K562 (cell line): Measurements from ENCODE around the gene SHLD1. TPM values are rescaled to one million over a fixed set of nuclear protein-coding genes. Genes with fewer than 3 reads are reported as not detected.

Experiments used
- CBFA2T3 ChIP-seq: fragments of 450-650 bp; IDR thresholded peaks from 2 replicates; pipeline ENCODE4 v1.6.1; 2017
- ELF2 ChIP-seq: fragments of 250-450 bp; sonication (Bioruptor Pico); IDR thresholded peaks from 2 replicates; pipeline ENCODE4 v1.5.0; 2021; ENCODE audit warnings: mild to moderate bottlenecking
- KLF13 ChIP-seq: fragments of 450-650 bp; IDR thresholded peaks from 2 replicates; pipeline ENCODE4 v1.6.1; 2016; ENCODE audit warnings: missing genetic modification characterization, low read depth, mild to moderate bottlenecking, missing compliant biosample characterization, moderate library complexity, borderline replicate concordance
- NR4A1 ChIP-seq, 2 experiments: fragments of 250-450 bp in 1 of 2; fragments of 450-650 bp in 1 of 2; sonication (Bioruptor Pico) in 1 of 2; IDR thresholded peaks; 2 replicates each; pipeline versions ENCODE4 v1.4.0 to v1.6.1; 2016 to 2020; ENCODE audit warnings: mild to moderate bottlenecking in 2 of 2, missing compliant biosample characterization in 1 of 2, missing genetic modification characterization in 1 of 2, moderate library complexity in 1 of 2
- REST ChIP-seq, 2 experiments: fragments of 450-650 bp; formaldehyde crosslinking in 1 of 2; IDR thresholded peaks; 2 replicates each; pipeline versions ENCODE4 v1.4.0 to v1.6.1; 2014 to 2020; ENCODE audit warnings: mild to moderate bottlenecking in 2 of 2, borderline replicate concordance in 1 of 2, low read depth in 1 of 2
- TGIF2 ChIP-seq: sonication (generic); formaldehyde crosslinking; IDR thresholded peaks from 2 replicates; pipeline ENCODE4 v1.8.1; 2022; ENCODE audit warnings: mild to moderate bottlenecking, missing genetic modification reagents, moderate library complexity
- TSHZ1 ChIP-seq: fragments of 250-450 bp; sonication (Bioruptor Pico); IDR thresholded peaks from 2 replicates; pipeline ENCODE4 v1.4.0; 2020; ENCODE audit warnings: mild to moderate bottlenecking, moderate library complexity
- ZMIZ1 ChIP-seq, 2 experiments: fragments of 150-350 bp in 1 of 2; IDR thresholded peaks; 2 replicates each; pipeline ENCODE4 v1.6.1; 2012 to 2016; ENCODE audit warnings: low read depth in 2 of 2, low read length in 2 of 2, mild to moderate bottlenecking in 1 of 2, moderate library complexity in 1 of 2
- ZNF134 ChIP-seq: fragments of 250-450 bp; sonication (Bioruptor Pico); conservative IDR thresholded peaks from 2 replicates; pipeline ENCODE4 v1.4.0; 2020
- ZNF224 ChIP-seq: sonication (generic); formaldehyde crosslinking; IDR thresholded peaks from 2 replicates; pipeline ENCODE4 v1.8.0; 2022; ENCODE audit warnings: mild to moderate bottlenecking, missing genetic modification reagents
- polyA plus RNA-seq, 8 experiments: library from polyadenylated mRNA; depleted of rRNA in 4 of 8; stranded (reverse) in 5 of 8; unstranded in 3 of 8; fragments of >200 nt; fragmentation: Nextera tagmentation in 2 of 8; fragmentation: Illumina TruSeq in 1 of 8; extraction: Ambion mirVana in 2 of 8; extraction: Trizol in 1 of 8; gene quantifications; 2 replicates each; pipeline versions ENCODE4 v1.2.1 to v1.2.3, GENCODE V29; 2011 to 2014; ENCODE audit warnings: inconsistent platforms in 1 of 8, missing spikeins in 1 of 8
- total RNA-seq, 7 experiments: library from RNA; depleted of rRNA in 6 of 7; stranded (reverse); fragments of >200 nt in 6 of 7; fragmentation: Illumina TruSeq in 2 of 7; extraction: Trizol in 2 of 7; gene quantifications; 2 replicates each; pipeline versions ENCODE4 v1.2.1 to v1.2.3, GENCODE V29; 2011 to 2021; ENCODE audit warnings: low replicate concordance in 1 of 7

SHLD1 gene
- total and polyA plus RNA-seq, 9 of the 15 experiments (the other 6 are each of a cell fraction or from before 2014, with no cell fraction given) = 3.7 to 21.6 (median 8.2) TPM

GRCh38 chr20:5749952-5750779, at the start of gene SHLD1 (continued):
- TF ChIP-seq REST (IDR thresholded peaks at IDR 0.05; ENCODE audit: borderline replicate concordance) = no peak
- no peak for TF ChIP-seq REST (CRISPR knock-in tag; IDR thresholded peaks at IDR 0.05; ENCODE audit: low read depth)
- TF ChIP-seq TSHZ1 (CRISPR knock-in tag) = no peak
- TF ChIP-seq NR4A1 (CRISPR knock-in tag; IDR thresholded peaks at IDR 0.05) = no peak
- TF ChIP-seq NR4A1 (tag; IDR thresholded peaks at IDR 0.05) = peak; percentile 86
- no peak for TF ChIP-seq ZMIZ1 (IDR thresholded peaks at IDR 0.05; ENCODE audit: low read depth in 2 of 2, low read length in 2 of 2)
- TF ChIP-seq ZNF224 (CRISPR knock-in tag) = no peak
- TF ChIP-seq KLF13 (tag) = no peak
- no peak for TF ChIP-seq ZNF134 (CRISPR knock-in tag)
- TF ChIP-seq CBFA2T3 = no peak
- TF ChIP-seq TGIF2 (CRISPR knock-in tag) = no peak
- TF ChIP-seq ELF2 (CRISPR knock-in tag) = peak; percentile 73; the same call in 1 of the 2 replicates
